Measurements from ENCODE around the gene DMRTC2. TPM values are rescaled to one million over a fixed set of nuclear protein-coding genes. Genes with fewer than 3 reads are reported as not detected.

The DMRTC2 gene
- total RNA-seq, 4 donors from 2014 or later = not detected

DNA sequence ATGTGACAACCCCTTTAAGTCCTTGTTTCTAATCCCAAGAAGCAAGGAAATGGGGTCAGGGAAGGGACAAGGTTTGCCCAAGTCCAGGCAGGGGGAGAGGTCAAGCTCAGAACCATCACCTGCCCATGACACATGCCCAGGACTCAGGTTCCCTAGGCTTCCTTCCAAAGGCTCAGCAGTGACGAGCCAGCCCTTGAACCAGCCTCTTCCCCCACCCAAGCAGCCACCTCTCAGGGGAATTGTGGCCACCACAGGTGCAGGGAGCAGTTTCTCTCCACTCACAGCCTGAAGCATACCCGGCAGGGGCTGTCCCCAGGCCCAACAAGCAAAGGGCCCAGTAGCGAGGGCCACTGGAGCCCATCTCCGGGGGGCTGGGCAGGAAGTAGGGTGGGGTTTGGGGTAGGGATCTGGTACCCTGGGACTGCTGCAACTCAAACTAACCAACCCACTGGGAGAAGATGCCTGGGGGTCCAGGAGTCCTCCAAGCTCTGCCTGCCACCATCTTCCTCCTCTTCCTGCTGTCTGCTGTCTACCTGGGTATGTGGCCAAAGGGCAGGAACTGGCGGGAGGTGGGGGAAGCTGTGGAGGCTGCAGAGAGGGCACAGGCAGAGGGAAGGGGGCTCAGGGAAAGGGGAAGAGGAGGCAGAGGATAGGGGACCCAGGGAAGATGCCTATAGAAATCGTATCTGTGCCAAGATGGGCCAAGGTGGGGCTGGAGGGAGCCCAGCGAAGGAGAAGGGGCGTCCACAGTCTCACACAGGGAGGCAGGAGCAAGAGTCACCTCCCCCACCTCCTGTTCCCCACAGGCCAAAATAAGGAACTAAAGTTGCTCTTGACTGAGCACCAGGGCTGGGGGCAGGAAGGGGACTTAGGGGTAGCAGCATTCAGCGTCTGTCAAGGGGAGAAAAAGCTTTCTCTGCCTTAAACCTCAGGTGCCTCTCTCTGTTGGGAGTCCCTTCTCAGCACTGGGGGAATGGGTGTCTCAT lies 32.3 kb downstream of the DMRTC2 start, which contains the start of gene CD79A:
TSS of gene CD79A (plus strand) at position 433 of the 986 bp plus-strand sequence. CDS start at position 459, 26 bp downstream.
- TF ChIP-seq POLR2A (IDR thresholded peaks at IDR 0.05) (no peak), EP300 (IDR thresholded peaks at IDR 0.05) (no peak), POLR2AphosphoS5 (IDR thresholded peaks at IDR 0.05) (no peak)
- TF ChIP-seq, protein P1, sequence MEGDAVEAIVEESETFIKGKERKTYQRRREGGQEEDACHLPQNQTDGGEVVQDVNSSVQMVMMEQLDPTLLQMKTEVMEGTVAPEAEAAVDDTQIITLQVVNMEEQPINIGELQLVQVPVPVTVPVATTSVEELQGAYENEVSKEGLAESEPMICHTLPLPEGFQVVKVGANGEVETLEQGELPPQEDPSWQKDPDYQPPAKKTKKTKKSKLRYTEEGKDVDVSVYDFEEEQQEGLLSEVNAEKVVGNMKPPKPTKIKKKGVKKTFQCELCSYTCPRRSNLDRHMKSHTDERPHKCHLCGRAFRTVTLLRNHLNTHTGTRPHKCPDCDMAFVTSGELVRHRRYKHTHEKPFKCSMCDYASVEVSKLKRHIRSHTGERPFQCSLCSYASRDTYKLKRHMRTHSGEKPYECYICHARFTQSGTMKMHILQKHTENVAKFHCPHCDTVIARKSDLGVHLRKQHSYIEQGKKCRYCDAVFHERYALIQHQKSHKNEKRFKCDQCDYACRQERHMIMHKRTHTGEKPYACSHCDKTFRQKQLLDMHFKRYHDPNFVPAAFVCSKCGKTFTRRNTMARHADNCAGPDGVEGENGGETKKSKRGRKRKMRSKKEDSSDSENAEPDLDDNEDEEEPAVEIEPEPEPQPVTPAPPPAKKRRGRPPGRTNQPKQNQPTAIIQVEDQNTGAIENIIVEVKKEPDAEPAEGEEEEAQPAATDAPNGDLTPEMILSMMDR (IDR thresholded peaks at IDR 0.05) = no peak
- 83% methylated on average over 1 of the region's 9 CpGs; no CpG with 5 or more reads in 1 of the 2 donors for WGBS, 2 donors (ENCODE audit: low coverage in 1 of 2)
- H3K27ac ChIP-seq = no peak within 1 kb of the TSS

DNA sequence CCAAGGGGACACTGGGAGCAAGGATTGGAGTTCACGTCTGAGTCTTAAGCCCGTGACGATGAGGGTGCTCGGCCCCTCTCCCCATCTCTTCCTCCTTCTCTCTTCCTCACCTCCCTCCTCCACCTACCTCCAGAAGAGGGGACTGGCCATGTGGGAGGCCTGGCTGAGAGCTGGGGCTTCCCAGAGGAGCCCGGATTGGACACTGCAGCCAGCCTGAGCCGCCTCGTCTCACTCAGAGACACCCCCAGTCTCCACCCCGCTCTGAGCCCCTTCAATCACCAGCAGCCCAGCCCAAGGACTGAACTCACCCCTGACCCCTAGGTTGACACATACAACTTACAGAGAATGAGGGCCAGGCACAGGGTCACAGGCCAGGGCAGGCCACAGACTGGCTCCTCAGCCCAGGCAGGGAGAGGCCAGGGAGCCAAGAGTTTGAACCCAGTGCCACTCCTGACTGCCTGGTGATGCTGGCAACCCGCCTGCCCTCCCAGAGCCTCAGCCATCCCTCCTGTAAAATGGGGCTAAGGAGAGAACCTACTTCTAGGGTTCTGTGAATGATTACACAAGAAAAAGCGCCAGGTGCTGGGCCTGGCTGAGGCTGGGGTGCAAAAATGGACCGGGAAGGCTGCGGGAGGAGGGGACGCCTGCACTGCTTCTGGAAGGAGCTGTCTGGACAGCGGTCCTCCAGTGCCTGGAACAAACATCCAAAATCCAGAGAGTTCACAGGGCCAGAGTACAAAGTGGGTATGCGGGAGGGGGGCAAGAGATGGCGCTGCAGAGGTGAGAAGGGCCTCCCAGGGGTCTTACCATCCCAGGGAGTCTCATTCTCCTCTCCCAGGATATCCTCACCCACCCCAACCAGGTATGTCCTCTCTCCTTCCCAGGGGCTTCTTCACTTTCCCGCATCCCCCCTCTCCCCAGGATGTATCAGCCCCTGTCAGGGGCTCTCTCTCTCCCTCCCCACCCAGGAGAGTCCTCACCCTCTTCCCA lies 33.4 kb downstream of the DMRTC2 start:
- Histone ChIP-seq H3K27me3 (no peaks in the 10 kb centered on the region), H3K4me1 (peaks cover 0 to 10% (median 0%) of the 10 kb centered on the region in 3 donors), H3K9me3 (no peaks in the 10 kb centered on the region), H3K27ac (no peak overlapping the region), H3K36me3 (no peaks in the 10 kb centered on the region), H3K4me3 (no peak overlapping the region)
- 47 to 77% methylated on average over 6 to 8 of the region's 17 CpGs for WGBS, 2 donors (ENCODE audit: low coverage in 1 of 2)
- ATAC-seq = no peak
- TF ChIP-seq, protein P1 (IDR thresholded peaks at IDR 0.05) = no peak
- TF ChIP-seq EP300 (IDR thresholded peaks at IDR 0.05) = no peak
- no peak for TF ChIP-seq POLR2A (IDR thresholded peaks at IDR 0.05)
- TF ChIP-seq POLR2AphosphoS5 (IDR thresholded peaks at IDR 0.05) = no peak

More for the DNA sequence above, 32.3 kb downstream of the DMRTC2 start, which contains the start of gene CD79A:
- ATAC-seq = no peak
- Histone ChIP-seq H3K27me3 (no peaks in the 10 kb centered on the region), H3K4me1 (peaks cover 0 to 1% (median 0%) of the 10 kb centered on the region in 3 donors), H3K36me3 (peaks cover 0 to 7% of the 10 kb centered on the region in 2 donors), H3K9me3 (no peaks in the 10 kb centered on the region), H3K4me3 (no peak within 1 kb of the TSS)

DNA sequence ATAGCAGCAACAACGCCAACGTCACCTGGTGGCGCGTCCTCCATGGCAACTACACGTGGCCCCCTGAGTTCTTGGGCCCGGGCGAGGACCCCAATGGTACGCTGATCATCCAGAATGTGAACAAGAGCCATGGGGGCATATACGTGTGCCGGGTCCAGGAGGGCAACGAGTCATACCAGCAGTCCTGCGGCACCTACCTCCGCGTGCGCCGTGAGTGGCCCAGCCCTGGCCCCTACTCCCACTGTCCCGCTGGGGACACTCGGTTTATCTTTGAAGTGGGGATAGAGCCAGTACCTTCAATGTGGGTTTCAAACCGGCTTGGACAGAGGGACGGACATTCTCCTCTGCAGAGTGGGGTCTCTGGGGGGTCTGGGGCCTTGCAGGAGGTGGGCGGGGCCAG lies 34.2 kb downstream of the DMRTC2 start:
- Histone ChIP-seq H3K9me3 (no peaks in the 10 kb centered on the region), H3K4me1 (peaks cover 0 to 16% (median 0%) of the 10 kb centered on the region in 3 donors), H3K36me3 (no peaks in the 10 kb centered on the region), H3K27me3 (no peaks in the 10 kb centered on the region), H3K27ac (no peak overlapping the region), H3K4me3 (no peak overlapping the region)
- ATAC-seq = no peak
- TF ChIP-seq, protein P1 (IDR thresholded peaks at IDR 0.05) = no peak
- no peak for TF ChIP-seq EP300 (IDR thresholded peaks at IDR 0.05)
- no peak for TF ChIP-seq POLR2A (IDR thresholded peaks at IDR 0.05)
- no peak for TF ChIP-seq POLR2AphosphoS5 (IDR thresholded peaks at IDR 0.05)
- whole genome bisulfite sequencing, 2 donors (ENCODE audit: low coverage in 1 of 2) = no CpG with 5 or more reads among the region's 21 CpGs

DNA sequence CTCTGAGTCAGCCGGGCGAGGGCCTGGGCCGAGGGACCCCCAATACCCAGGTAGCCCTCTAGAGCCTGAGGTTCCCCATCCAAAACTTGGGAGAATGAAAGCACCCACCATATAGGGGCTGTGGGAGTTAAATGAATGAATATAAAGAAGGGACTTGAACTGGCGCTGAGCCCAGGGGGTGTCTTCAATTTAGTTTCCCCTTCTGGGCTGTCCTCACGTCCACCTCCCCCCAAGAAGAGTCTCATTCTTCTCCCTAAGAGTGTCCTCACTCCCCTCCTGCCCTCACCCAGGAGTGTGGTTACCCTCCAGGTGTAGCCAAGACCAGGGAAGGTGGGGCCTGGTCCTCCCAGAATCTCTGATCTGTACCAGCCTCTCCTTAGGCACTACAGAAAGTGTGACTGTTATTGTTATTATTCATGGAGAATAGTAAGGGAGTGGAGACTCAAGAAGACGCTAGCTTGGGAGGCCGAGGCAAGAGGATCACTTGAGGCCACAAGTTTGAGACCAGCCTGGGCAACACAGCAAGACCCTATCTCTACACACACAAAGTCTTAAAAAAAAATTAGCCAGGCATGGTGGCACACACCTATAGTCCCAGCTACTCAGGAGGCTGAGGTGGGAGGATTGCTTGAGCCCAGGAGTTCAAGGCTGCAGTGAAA lies 35.0 kb downstream of the DMRTC2 start:
- no peak overlapping the region for H3K27ac ChIP-seq
- WGBS, 2 donors (ENCODE audit: low coverage in 1 of 2) = 67 to 75% methylated on average over 3 to 4 of the region's 7 CpGs
- H3K27me3 ChIP-seq = no peaks in the 10 kb centered on the region
- H3K36me3 ChIP-seq = no peaks in the 10 kb centered on the region
- TF ChIP-seq POLR2A (IDR thresholded peaks at IDR 0.05) = no peak
- TF ChIP-seq, protein P1 (IDR thresholded peaks at IDR 0.05) = no peak
- no peak for TF ChIP-seq POLR2AphosphoS5 (IDR thresholded peaks at IDR 0.05)
- TF ChIP-seq EP300 (IDR thresholded peaks at IDR 0.05) = no peak
- H3K4me3 ChIP-seq = no peak overlapping the region
- no peaks in the 10 kb centered on the region for H3K9me3 ChIP-seq
- peaks cover 0 to 22% (median 3%) of the 10 kb centered on the region in 3 donors for H3K4me1 ChIP-seq
- ATAC-seq = no peak
